ENCODE measurements around the gene TACC3.

GRCh38 chr4:1761130-1761689 is 39.9 kb downstream of the TACC3 start:
- TF ChIP-seq CTCF (IDR thresholded peaks at IDR 0.05), result no peak
- no peak for TF ChIP-seq POLR2A (IDR thresholded peaks at IDR 0.05)
- no peak for TF ChIP-seq EP300 (IDR thresholded peaks at IDR 0.05)
